Measurements from ENCODE around the gene MID1IP1. TPM values are rescaled to one million over a fixed set of nuclear protein-coding genes. Genes with fewer than 3 reads are reported as not detected.

Gene MID1IP1
- total and polyA plus RNA-seq, 2 of the 13 experiments (the other 11 are each of a cell fraction or from before 2014, with no cell fraction given) = 35.7 to 36.1 TPM

DNA sequence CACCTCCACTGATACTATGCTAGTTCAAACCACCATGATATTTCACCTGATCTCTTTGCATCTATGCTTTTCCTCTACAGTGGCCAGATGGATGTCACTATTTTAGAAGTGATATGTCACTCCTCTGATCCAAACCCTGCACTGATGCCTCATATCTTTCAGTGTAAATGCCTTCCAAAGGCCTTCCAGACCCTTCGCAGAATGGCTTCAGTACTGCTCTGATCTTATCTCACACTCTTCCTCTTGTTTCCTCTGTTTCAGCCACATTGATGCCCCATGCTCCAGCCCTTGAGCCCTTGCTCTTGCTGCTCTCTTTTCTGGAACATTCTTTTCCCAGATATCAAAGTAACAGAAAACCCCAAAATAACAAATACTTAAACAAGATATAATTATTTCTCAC, 17.9 kb downstream of the MID1IP1 start (continued):
- TF ChIP-seq, protein P1, sequence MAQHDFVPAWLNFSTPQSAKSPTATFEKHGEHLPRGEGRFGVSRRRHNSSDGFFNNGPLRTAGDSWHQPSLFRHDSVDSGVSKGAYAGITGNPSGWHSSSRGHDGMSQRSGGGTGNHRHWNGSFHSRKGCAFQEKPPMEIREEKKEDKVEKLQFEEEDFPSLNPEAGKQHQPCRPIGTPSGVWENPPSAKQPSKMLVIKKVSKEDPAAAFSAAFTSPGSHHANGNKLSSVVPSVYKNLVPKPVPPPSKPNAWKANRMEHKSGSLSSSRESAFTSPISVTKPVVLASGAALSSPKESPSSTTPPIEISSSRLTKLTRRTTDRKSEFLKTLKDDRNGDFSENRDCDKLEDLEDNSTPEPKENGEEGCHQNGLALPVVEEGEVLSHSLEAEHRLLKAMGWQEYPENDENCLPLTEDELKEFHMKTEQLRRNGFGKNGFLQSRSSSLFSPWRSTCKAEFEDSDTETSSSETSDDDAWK (CRISPR knock-in tag; IDR thresholded peaks at IDR 0.05) = no peak
- no peak for TF ChIP-seq U2AF2 (IDR thresholded peaks at IDR 0.05; ENCODE audit: low read depth, low read length)

DNA sequence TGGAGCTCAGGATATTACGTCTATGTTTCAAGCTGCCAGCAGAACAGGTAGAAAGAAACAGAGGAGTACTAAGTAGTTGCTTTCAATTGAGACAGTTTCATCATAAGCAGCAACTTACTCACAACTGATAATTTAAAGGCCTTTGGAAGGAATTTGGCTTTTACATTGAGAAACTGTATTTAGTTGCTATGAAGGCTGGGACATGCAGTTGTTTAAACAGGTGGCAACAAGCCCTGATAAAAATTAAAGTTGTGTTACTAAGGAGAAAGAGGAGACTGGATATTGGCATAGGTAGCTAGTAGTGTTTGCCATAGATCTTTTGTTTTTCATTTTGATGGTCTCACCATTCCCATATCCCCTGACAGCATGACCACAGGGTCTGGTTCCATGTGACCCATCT, 18.4 kb downstream of the MID1IP1 start:
- TF ChIP-seq, protein P2, sequence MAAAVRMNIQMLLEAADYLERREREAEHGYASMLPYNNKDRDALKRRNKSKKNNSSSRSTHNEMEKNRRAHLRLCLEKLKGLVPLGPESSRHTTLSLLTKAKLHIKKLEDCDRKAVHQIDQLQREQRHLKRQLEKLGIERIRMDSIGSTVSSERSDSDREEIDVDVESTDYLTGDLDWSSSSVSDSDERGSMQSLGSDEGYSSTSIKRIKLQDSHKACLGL (CRISPR knock-in tag; IDR thresholded peaks at IDR 0.05) = no peak
- TF ChIP-seq, protein P3, sequence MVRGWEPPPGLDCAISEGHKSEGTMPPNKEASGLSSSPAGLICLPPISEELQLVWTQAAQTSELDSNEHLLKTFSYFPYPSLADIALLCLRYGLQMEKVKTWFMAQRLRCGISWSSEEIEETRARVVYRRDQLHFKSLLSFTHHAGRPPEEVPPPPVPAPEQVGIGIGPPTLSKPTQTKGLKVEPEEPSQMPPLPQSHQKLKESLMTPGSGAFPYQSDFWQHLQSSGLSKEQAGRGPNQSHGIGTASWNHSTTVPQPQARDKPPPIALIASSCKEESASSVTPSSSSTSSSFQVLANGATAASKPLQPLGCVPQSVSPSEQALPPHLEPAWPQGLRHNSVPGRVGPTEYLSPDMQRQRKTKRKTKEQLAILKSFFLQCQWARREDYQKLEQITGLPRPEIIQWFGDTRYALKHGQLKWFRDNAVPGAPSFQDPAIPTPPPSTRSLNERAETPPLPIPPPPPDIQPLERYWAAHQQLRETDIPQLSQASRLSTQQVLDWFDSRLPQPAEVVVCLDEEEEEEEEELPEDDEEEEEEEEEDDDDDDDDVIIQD (CRISPR knock-in tag; IDR thresholded peaks at IDR 0.05; ENCODE audit: low read depth) = no peak
- TF ChIP-seq SOX6 (IDR thresholded peaks at IDR 0.05) = no peak
- TF ChIP-seq SOX6 (CRISPR knock-in tag; IDR thresholded peaks at IDR 0.05) = no peak
- TF ChIP-seq, protein P4, sequence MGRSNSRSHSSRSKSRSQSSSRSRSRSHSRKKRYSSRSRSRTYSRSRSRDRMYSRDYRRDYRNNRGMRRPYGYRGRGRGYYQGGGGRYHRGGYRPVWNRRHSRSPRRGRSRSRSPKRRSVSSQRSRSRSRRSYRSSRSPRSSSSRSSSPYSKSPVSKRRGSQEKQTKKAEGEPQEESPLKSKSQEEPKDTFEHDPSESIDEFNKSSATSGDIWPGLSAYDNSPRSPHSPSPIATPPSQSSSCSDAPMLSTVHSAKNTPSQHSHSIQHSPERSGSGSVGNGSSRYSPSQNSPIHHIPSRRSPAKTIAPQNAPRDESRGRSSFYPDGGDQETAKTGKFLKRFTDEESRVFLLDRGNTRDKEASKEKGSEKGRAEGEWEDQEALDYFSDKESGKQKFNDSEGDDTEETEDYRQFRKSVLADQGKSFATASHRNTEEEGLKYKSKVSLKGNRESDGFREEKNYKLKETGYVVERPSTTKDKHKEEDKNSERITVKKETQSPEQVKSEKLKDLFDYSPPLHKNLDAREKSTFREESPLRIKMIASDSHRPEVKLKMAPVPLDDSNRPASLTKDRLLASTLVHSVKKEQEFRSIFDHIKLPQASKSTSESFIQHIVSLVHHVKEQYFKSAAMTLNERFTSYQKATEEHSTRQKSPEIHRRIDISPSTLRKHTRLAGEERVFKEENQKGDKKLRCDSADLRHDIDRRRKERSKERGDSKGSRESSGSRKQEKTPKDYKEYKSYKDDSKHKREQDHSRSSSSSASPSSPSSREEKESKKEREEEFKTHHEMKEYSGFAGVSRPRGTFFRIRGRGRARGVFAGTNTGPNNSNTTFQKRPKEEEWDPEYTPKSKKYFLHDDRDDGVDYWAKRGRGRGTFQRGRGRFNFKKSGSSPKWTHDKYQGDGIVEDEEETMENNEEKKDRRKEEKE (IDR thresholded peaks at IDR 0.05) = no peak
- in situ Hi-C loops (cut with HindIII; ENCODE audit: extremely low pct_ligation_motif_present, low pct_unique_long_range_greater_than_20kb) (loop anchor here (25.0 kb wide), 1 partner anchor 168 kb away; no protein-coding TSS in a partner anchor), intact Hi-C loops (cut with micrococcal nuclease; ENCODE audit: unreplicated experiment) (no loop called here)
- Histone ChIP-seq H2AFZ (ENCODE audit: low read length) (no peak overlapping the region), H3K79me2 (ENCODE audit: insufficient read depth, low read length) (no peaks in the 10 kb centered on the region), H3K27ac (ENCODE audit: extremely low read length, insufficient read depth, low read length) (no peak overlapping the region), H3K27me3 (ENCODE audit: control insufficient read depth in 1 of 2, insufficient read depth in 2 of 2, low read length in 2 of 2) (no peaks in the 10 kb centered on the region), H3K36me3 (replicated peaks in 1 of 2; ENCODE audit: control insufficient read depth in 1 of 2, insufficient read depth in 2 of 2, low read length in 2 of 2) (no peaks in the 10 kb centered on the region), H3K4me2 (ENCODE audit: low read depth, low read length) (no peak overlapping the region), H3K9ac (ENCODE audit: insufficient read depth, low read depth, low read length) (no peak overlapping the region), H4K20me1 (ENCODE audit: insufficient read depth, low read length) (no peaks in the 10 kb centered on the region), H3K4me3 (replicated peaks in 1 of 3; ENCODE audit: insufficient read depth in 1 of 3, low read depth in 2 of 3, low read length in 3 of 3) (no peak overlapping the region), H3K4me1 (ENCODE audit: insufficient read depth, low read length) (peaks cover 16% of the 10 kb centered on the region), H3K9me3 (ENCODE audit: low read length) (no peaks in the 10 kb centered on the region)
- no peak for ATAC-seq
- POLR2A ChIA-PET = no interaction called here
- CTCF ChIA-PET (ENCODE audit: low intra/inter-chr PET ratio, low total read pairs) = no interaction called here
- 0% methylated on average over 1 of the region's 1 CpG for WGBS (ENCODE audit: low lambda C conversion rate)
- BruUV-seq (replicated peaks) = no TSS peak
- FAIRE-seq = no peak
- no peak for DNase-seq (ENCODE audit: low spot score)
